Pancreas (tissue), 10 donors: ENCODE results near the gene TBC1D8. TPM values are rescaled to one million over a fixed set of nuclear protein-coding genes. Genes with fewer than 3 reads are reported as not detected.

Experiments used
- ATAC-seq, 4 donors: fragments of 200-7000 bp; cut with Tn5 transposase; one replicate each; pipeline versions ENCODE4 v1.8.0 to v1.9.1; 2020; ENCODE audit warnings: mild to moderate bottlenecking in 4 of 4, moderate library complexity in 4 of 4
- DNase-seq, 6 donors: peaks; one replicate each; pipeline ENCODE4 v3.0.0-alpha.2; 2020
- FAIRE-seq: peaks from 2 replicates; lab custom pipeline; 2012; peaks lifted over from hg19 to GRCh38; lab: Jason Lieb, UNC
- H3K27ac ChIP-seq, 4 donors: fragments of 200-600 bp; sonication (generic); 1 replicate in 3 of 4; 2 replicates in 1 of 4; pipeline versions ENCODE4 v1.5.0 to v1.8.0; 2020
- H3K27me3 ChIP-seq, 4 donors: fragments of 200-600 bp; one replicate each; pipeline ENCODE4 v1.8.0; 2021
- H3K36me3 ChIP-seq, 3 donors: fragments of 200-600 bp; sonication (generic) in 1 of 3; one replicate each; pipeline versions ENCODE4 v1.5.0 to v1.8.0; 2020 to 2021
- H3K4me1 ChIP-seq, 3 donors: fragments of 200-600 bp; one replicate each; pipeline ENCODE4 v1.8.0; 2021
- H3K4me3 ChIP-seq, 4 donors: fragments of 200-600 bp; sonication (generic) in 2 of 4; one replicate each; pipeline versions ENCODE4 v1.5.0 to v1.8.0; 2020 to 2021
- H3K9me3 ChIP-seq, 4 donors: fragments of 200-600 bp; one replicate each; pipeline ENCODE4 v1.8.0; 2021
- CTCF ChIP-seq, 4 donors: fragments of 200-600 bp; sonication (generic) in 3 of 4; IDR thresholded peaks; one replicate each; pipeline versions ENCODE4 v1.5.0 to v1.8.0; 2021; ENCODE audit warnings: antibody characterized with exemption in 4 of 4
- WGBS, 2 donors: extraction: QIAGEN DNeasy Blood & Tissue Kit; methylation state at CpG; one replicate each; pipeline ENCODE4 v1.1.7; 2013; 5-methylcytosine and 5-hydroxymethylcytosine counted together
- intact Hi-C, 3 donors: fragments of 100-400 bp; cut with DNase I; formaldehyde crosslinking; loops; one replicate each; pipeline versions ENCODE4 v1.11.1 to v1.14.2; 2022
- polyA plus RNA-seq, 2 donors: library from polyadenylated mRNA; stranded (reverse); fragments of 200-250 nt; gene quantifications; one replicate each; pipeline ENCODE4 v1.2.3, GENCODE V29; 2013
- total RNA-seq, 6 donors: library from RNA; stranded (reverse); fragmentation: NEBNext Ultra II Directional in 4 of 6; extraction: Animal tissue kit (Norgen Biotek cat#: 25700) in 4 of 6; gene quantifications; one replicate each; pipeline versions ENCODE4 v1.2.1 to v1.2.4, GENCODE V29; 2021 to 2023
- donor health status: healthy with polysubstance abuse.
- donor health status: DM: no; HTN: no; CAD: no; lungs with moderate emphysema.
- donor health status: DM: no; HTN: no; CAD: no.
- donor health status: control.
- donor health status: control.
- donor health status: Bipolar disorder and iron deficiency.
- donor health status: DM: yes; HTN: yes; CAD: no.
- donor health status: DM: no; HTN: no; CAD: no.
- donor health status: DM: no; HTN: no; CAD: no.
- donor health status: DM: yes; HTN: yes; CAD: no.

TBC1D8 gene
- total and polyA plus RNA-seq, 8 donors: 21.3 to 46.2 (median 35.0) TPM

- ATAC-seq: no peak
- Histone ChIP-seq H3K27ac (no peak overlapping the region), H3K9me3 (no peaks in the 10 kb centered on the region), H3K27me3 (no peaks in the 10 kb centered on the region), H3K4me1 (no peaks in the 10 kb centered on the region), H3K36me3 (peaks cover 0 to 77% (median 13%) of the 10 kb centered on the region in 3 donors), H3K4me3 (no peak overlapping the region)
- 93 to 95% methylated on average over 7 of the region's 7 CpGs for WGBS, 2 donors
- FAIRE-seq: no peak
- TF ChIP-seq CTCF (IDR thresholded peaks at IDR 0.05): no peak
- no peak for DNase-seq
- intact Hi-C loops: loop anchor here in 1 of 3 donors (10.0 kb wide), 1 partner anchor 358 kb away; no protein-coding TSS in a partner anchor
Measured at GRCh38 chr2:100972452-100972851, 178.7 kb downstream of the TBC1D8 start.

- FAIRE-seq (no peak), ATAC-seq (no peak), DNase-seq (no peak)
- no peaks in the 10 kb centered on the region for H3K27me3 ChIP-seq
- H3K4me3 ChIP-seq: no peak overlapping the region
- H3K9me3 ChIP-seq: no peaks in the 10 kb centered on the region
- intact Hi-C loops: loop anchor here in 1 of 3 donors (10.0 kb wide), 1 partner anchor 356 kb away; no protein-coding TSS in a partner anchor
- 90 to 94% methylated on average over 9 of the region's 9 CpGs for WGBS, 2 donors
- no peaks in the 10 kb centered on the region for H3K4me1 ChIP-seq
- TF ChIP-seq CTCF (IDR thresholded peaks at IDR 0.05): no peak
- no peak overlapping the region for H3K27ac ChIP-seq
- peaks cover 0 to 64% (median 7%) of the 10 kb centered on the region in 3 donors for H3K36me3 ChIP-seq
Measured at GRCh38 chr2:100971221-100971620, 180.0 kb downstream of the TBC1D8 start.

- no peak for TF ChIP-seq CTCF (IDR thresholded peaks at IDR 0.05)
- Histone ChIP-seq H3K27me3 (no peaks in the 10 kb centered on the region), H3K4me1 (no peaks in the 10 kb centered on the region), H3K27ac (no peak overlapping the region), H3K9me3 (no peaks in the 10 kb centered on the region), H3K4me3 (no peak overlapping the region), H3K36me3 (peaks cover 0 to 56% (median 0%) of the 10 kb centered on the region in 3 donors)
- DNase-seq: no peak
- no peak for FAIRE-seq
- ATAC-seq: no peak
- 90 to 96% methylated on average over 7 of the region's 7 CpGs for WGBS, 2 donors
- intact Hi-C loops: loop anchor here in 1 of 3 donors (10.0 kb wide), 1 partner anchor 355 kb away; no protein-coding TSS in a partner anchor
Measured at GRCh38 chr2:100969998-100970397, 181.2 kb downstream of the TBC1D8 start.

GRCh38 chr2:100968146-100969145 lies 182.7 kb downstream of the TBC1D8 start:
- 91 to 94% methylated on average over 28 of the region's 28 CpGs for WGBS, 2 donors
- Histone ChIP-seq H3K9me3 (no peaks in the 10 kb centered on the region), H3K27me3 (no peaks in the 10 kb centered on the region), H3K4me1 (no peaks in the 10 kb centered on the region), H3K4me3 (no peak overlapping the region), H3K27ac (no peak overlapping the region), H3K36me3 (peaks cover 0 to 42% (median 0%) of the 10 kb centered on the region in 3 donors)
- no peak for TF ChIP-seq CTCF (IDR thresholded peaks at IDR 0.05)
- FAIRE-seq: no peak
- intact Hi-C loops: no loop called here
- no peak for ATAC-seq
- no peak for DNase-seq
